Peyer's patch (tissue), 4 donors: ENCODE data around the gene UBE2S.

Experiments used
- POLR2A ChIP-seq, 2 donors: fragments of 450-650 bp; IDR thresholded peaks; one replicate each; pipeline ENCODE4 v1.5.1; 2017; ENCODE audit warnings: antibody characterized with exemption in 2 of 2, mild to moderate bottlenecking in 2 of 2, moderate library complexity in 2 of 2
- TF ChIP-seq, protein P1 (sequence below), 6 experiments: fragments of 450-650 bp in 4 of 6; fragments of 200-600 bp in 2 of 6; sonication (generic) in 1 of 6; IDR thresholded peaks; one replicate each; pipeline ENCODE4 v1.5.1; 2017 to 2019; ENCODE audit warnings: antibody characterized with exemption in 6 of 6, mild to moderate bottlenecking in 3 of 6, moderate library complexity in 1 of 6

DNA sequence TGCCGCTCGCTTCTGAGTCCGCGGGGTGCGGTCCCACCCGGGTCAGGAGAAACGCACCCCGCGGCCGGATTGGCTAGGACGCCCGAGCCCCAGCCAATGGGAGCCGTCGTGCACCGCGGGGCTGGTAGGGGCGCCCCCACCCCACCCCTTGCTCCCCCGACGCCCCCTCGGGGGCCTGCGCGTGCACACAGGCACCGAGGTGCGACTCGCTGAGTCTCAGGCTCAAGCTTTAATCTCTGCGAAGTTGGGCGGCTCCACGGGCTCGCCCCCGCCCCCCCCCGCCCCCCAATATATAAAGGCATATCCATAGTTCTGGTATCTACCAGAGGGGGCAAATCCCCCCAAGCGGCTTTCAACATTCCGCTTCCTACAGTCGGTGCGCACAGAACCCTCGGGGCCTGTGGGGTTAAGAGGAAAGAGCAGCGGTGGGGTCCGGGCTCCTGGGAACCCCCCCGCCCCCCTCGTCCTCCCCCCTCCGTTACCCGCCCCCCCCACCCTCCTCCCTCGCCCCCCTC, 52.8 kb downstream of the UBE2S start, which contains the start of gene COX6B2:
- TF ChIP-seq, protein P1, sequence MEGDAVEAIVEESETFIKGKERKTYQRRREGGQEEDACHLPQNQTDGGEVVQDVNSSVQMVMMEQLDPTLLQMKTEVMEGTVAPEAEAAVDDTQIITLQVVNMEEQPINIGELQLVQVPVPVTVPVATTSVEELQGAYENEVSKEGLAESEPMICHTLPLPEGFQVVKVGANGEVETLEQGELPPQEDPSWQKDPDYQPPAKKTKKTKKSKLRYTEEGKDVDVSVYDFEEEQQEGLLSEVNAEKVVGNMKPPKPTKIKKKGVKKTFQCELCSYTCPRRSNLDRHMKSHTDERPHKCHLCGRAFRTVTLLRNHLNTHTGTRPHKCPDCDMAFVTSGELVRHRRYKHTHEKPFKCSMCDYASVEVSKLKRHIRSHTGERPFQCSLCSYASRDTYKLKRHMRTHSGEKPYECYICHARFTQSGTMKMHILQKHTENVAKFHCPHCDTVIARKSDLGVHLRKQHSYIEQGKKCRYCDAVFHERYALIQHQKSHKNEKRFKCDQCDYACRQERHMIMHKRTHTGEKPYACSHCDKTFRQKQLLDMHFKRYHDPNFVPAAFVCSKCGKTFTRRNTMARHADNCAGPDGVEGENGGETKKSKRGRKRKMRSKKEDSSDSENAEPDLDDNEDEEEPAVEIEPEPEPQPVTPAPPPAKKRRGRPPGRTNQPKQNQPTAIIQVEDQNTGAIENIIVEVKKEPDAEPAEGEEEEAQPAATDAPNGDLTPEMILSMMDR (IDR thresholded peaks at IDR 0.05): no peak
- TF ChIP-seq POLR2A (IDR thresholded peaks at IDR 0.05): no peak
